H9 (cell line): Measurements from ENCODE around the gene QSOX2. TPM values are rescaled to one million over a fixed set of nuclear protein-coding genes. Genes with fewer than 3 reads are reported as not detected.

ENCODE experiments used
- DNase-seq: peaks from one replicate; pipeline ENCODE4 v3.0.0-alpha.2; 2017
- H2AFZ ChIP-seq: one replicate; pipeline ENCODE4 v1.6.1; 2013; ENCODE audit warnings: mild to moderate bottlenecking, low read length, control low read depth, moderate library complexity
- H2AK5ac ChIP-seq: 2 replicates; pipeline ENCODE4 v1.6.1; 2013; ENCODE audit warnings: low read length, control low read depth, mixed read lengths; ENCODE audit not compliant: insufficient read length
- H2BK120ac ChIP-seq: one replicate; pipeline ENCODE4 v1.6.1; 2013; ENCODE audit warnings: low read depth, mild to moderate bottlenecking, low read length, control low read depth, inconsistent platforms; ENCODE audit not compliant: poor library complexity, severe bottlenecking
- H2BK12ac ChIP-seq: 2 replicates; pipeline ENCODE4 v1.6.1; 2013; ENCODE audit warnings: low read length, control low read depth, mixed read lengths, low read depth; ENCODE audit not compliant: insufficient read length
- H2BK15ac ChIP-seq: 2 replicates; pipeline ENCODE4 v1.6.1; 2013; ENCODE audit warnings: low read depth, low read length, control low read depth
- H2BK20ac ChIP-seq: one replicate; pipeline ENCODE4 v1.6.1; 2013; ENCODE audit warnings: low read depth, mild to moderate bottlenecking, low read length, control low read depth, inconsistent platforms; ENCODE audit not compliant: poor library complexity, severe bottlenecking
- H2BK5ac ChIP-seq: 2 replicates; pipeline ENCODE4 v1.6.1; 2013; ENCODE audit warnings: low read length, control low read depth, mixed read lengths; ENCODE audit not compliant: insufficient read length
- H3K14ac ChIP-seq: 2 replicates; pipeline ENCODE4 v1.6.1; 2013; ENCODE audit warnings: low read length, control low read depth; ENCODE audit not compliant: insufficient read depth
- H3K18ac ChIP-seq: 2 replicates; pipeline ENCODE4 v1.6.1; 2013; ENCODE audit warnings: low read depth, mild to moderate bottlenecking, mixed read lengths, low read length, control low read depth; ENCODE audit not compliant: insufficient read length
- H3K23ac ChIP-seq: 2 replicates; pipeline ENCODE4 v1.6.1; 2013; ENCODE audit warnings: low read length, control low read depth, mixed read lengths, low read depth; ENCODE audit not compliant: insufficient read length
- H3K23me2 ChIP-seq: 2 replicates; pipeline ENCODE4 v1.6.1; 2013; ENCODE audit warnings: low read depth, mild to moderate bottlenecking, mixed read lengths, low read length, control low read depth; ENCODE audit not compliant: insufficient read length, poor library complexity, severe bottlenecking
- H3K27ac ChIP-seq: 2 replicates; pipeline ENCODE4 v1.5.1; 2013; ENCODE audit warnings: low read length, control low read depth, mixed read lengths, low read depth; ENCODE audit not compliant: insufficient read length
- H3K27me3 ChIP-seq: 2 replicates; pipeline ENCODE4 v1.6.1; 2013; ENCODE audit warnings: low read length, control low read depth, inconsistent platforms; ENCODE audit not compliant: insufficient read depth
- H3K4ac ChIP-seq: 2 replicates; pipeline ENCODE4 v1.6.1; 2013; ENCODE audit warnings: low read depth, mild to moderate bottlenecking, control low read depth, inconsistent platforms, low read length, moderate library complexity
- H3K4me1 ChIP-seq: 2 replicates; pipeline ENCODE4 v1.6.1; 2013; ENCODE audit warnings: low read length, control low read depth, inconsistent platforms; ENCODE audit not compliant: insufficient read depth
- H3K4me2 ChIP-seq: 2 replicates; pipeline ENCODE4 v1.6.1; 2013; ENCODE audit warnings: low read length, control low read depth, mixed read lengths; ENCODE audit not compliant: insufficient read length, insufficient read depth
- H3K56ac ChIP-seq: 2 replicates; pipeline ENCODE4 v1.6.1; 2013; ENCODE audit warnings: low read depth, mild to moderate bottlenecking, mixed read lengths, low read length, control low read depth; ENCODE audit not compliant: insufficient read length
- H3K79me1 ChIP-seq: 2 replicates; pipeline ENCODE4 v1.6.1; 2013; ENCODE audit warnings: low read depth, mild to moderate bottlenecking, moderate library complexity, low read length, control low read depth, inconsistent platforms; ENCODE audit not compliant: insufficient read depth, poor library complexity, severe bottlenecking
- H3K79me2 ChIP-seq: 2 replicates; pipeline ENCODE4 v1.6.1; 2013; ENCODE audit warnings: low read length, control low read depth, inconsistent platforms; ENCODE audit not compliant: insufficient read depth
- H3K9ac ChIP-seq: 2 replicates; pipeline ENCODE4 v1.6.1; 2013; ENCODE audit warnings: low read length, control low read depth, mixed read lengths; ENCODE audit not compliant: insufficient read length; ENCODE audit errors: extremely low read depth
- H3K9me3 ChIP-seq: one replicate; pipeline ENCODE4 v1.6.1; 2013; ENCODE audit warnings: low read depth, low read length, inconsistent platforms; ENCODE audit not compliant: control insufficient read depth
- H3T11ph ChIP-seq: one replicate; pipeline ENCODE4 v1.6.1; 2013; ENCODE audit warnings: mild to moderate bottlenecking, low read length, control low read depth, inconsistent platforms
- H4K20me1 ChIP-seq: one replicate; pipeline ENCODE4 v1.6.1; 2013; ENCODE audit not compliant: control insufficient read depth, insufficient read length, insufficient read depth
- H4K5ac ChIP-seq: 2 replicates; pipeline ENCODE4 v1.6.1; 2013; ENCODE audit warnings: low read depth, mild to moderate bottlenecking, mixed read lengths, low read length, control low read depth; ENCODE audit not compliant: insufficient read length
- H4K8ac ChIP-seq: replicated peaks from 2 replicates; pipeline ENCODE4 v1.6.1; 2013; ENCODE audit warnings: low read length, control low read depth, mixed read lengths, low read depth; ENCODE audit not compliant: insufficient read length
- H4K91ac ChIP-seq: 2 replicates; pipeline ENCODE4 v1.6.1; 2013; ENCODE audit warnings: low read depth, mild to moderate bottlenecking, moderate library complexity, mixed read lengths, low read length, control low read depth; ENCODE audit not compliant: insufficient read length
- H3K27ac Mint-ChIP-seq, 3 experiments: 2 replicates in 2 of 3; 3 replicates in 1 of 3; pipeline ENCODE4 v1.8.0; 2020 to 2021; ENCODE audit warnings: mixed read lengths in 3 of 3, mild to moderate bottlenecking in 1 of 3, moderate library complexity in 1 of 3
- H3K27me3 Mint-ChIP-seq: 2 replicates; pipeline ENCODE4 v1.8.0; 2021; ENCODE audit warnings: low read depth, mild to moderate bottlenecking, moderate library complexity, mixed read lengths
- H3K36me3 Mint-ChIP-seq, 3 experiments: 2 replicates in 2 of 3; 3 replicates in 1 of 3; pipeline ENCODE4 v1.8.0; 2020 to 2021; ENCODE audit warnings: low read depth in 3 of 3, mixed read lengths in 3 of 3; ENCODE audit not compliant: insufficient read depth in 1 of 3
- H3K4me1 Mint-ChIP-seq, 2 experiments: 2 replicates each; pipeline ENCODE4 v1.8.0; 2020; ENCODE audit warnings: mixed read lengths in 2 of 2
- H3K4me3 Mint-ChIP-seq, 2 experiments: 2 replicates in 1 of 2; 3 replicates in 1 of 2; pipeline ENCODE4 v1.8.0; 2020 to 2021; ENCODE audit warnings: mild to moderate bottlenecking in 2 of 2, mixed read lengths in 2 of 2, moderate library complexity in 1 of 2
- H3K9me3 Mint-ChIP-seq, 2 experiments: 2 replicates in 1 of 2; 3 replicates in 1 of 2; pipeline ENCODE4 v1.8.0; 2020; ENCODE audit warnings: mild to moderate bottlenecking in 2 of 2, mixed read lengths in 2 of 2, moderate library complexity in 1 of 2
- CTCF ChIP-seq: fragments of 200-600 bp; sonication (generic); conservative IDR thresholded peaks from 3 replicates; pipeline ENCODE4 v1.8.0; 2021; ENCODE audit warnings: antibody characterized with exemption, mild to moderate bottlenecking
- WGBS: extraction: QIAGEN DNeasy Blood & Tissue Kit; methylation state at CpG from one replicate; pipeline ENCODE4 v1.1.7; 2013; ENCODE audit warnings: missing lambda C conversion rate, low lambda C conversion rate, mixed read lengths; ENCODE audit not compliant: insufficient read length; ENCODE audit errors: extremely low coverage; 5-methylcytosine and 5-hydroxymethylcytosine counted together
- total RNA-seq: library from RNA; stranded (reverse); gene quantifications from 2 replicates; pipeline ENCODE4 v1.2.1, GENCODE V29; 2021

The QSOX2 gene
- total RNA-seq, 1 experiment from 2014 or later: 25.8 TPM

DNA sequence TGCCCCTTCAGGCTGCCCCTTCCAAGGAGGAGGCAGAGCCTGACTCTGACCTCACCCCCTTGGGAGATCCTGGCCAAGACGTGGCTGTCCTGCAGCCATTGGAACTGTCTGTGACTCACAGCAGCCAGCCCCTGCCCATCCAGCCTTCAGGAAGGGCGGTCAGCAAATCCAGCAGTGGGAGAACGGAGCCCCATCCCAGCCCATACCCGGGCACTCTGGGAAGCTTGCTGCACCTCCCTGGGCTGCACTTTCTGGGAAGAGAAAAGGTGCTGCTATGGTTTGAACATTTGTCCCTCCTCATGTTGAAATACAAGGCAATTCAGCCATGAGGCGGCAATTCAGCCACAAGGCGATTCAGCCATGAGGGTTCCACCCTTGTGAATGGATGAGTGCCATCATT is 33.9 kb upstream of the QSOX2 start:
- Histone ChIP-seq H3K79me1 (no peaks in the 10 kb centered on the region), H3K18ac (no peak overlapping the region), H2BK20ac (no peak overlapping the region), H3K79me2 (no peaks in the 10 kb centered on the region), H3K23me2 (peaks cover 3% of the 10 kb centered on the region), H3K4me2 (no peak overlapping the region), H2BK15ac (no peak overlapping the region), H3K9ac (no peak overlapping the region), H4K5ac (no peak overlapping the region), H3T11ph (no peak overlapping the region), H3K4me1 (no peaks in the 10 kb centered on the region), H2BK5ac (no peak overlapping the region), H2AFZ (no peak overlapping the region), H3K23ac (no peak overlapping the region), H2AK5ac (no peak overlapping the region), H3K56ac (no peak overlapping the region), H3K9me3 (no peaks in the 10 kb centered on the region), H3K27ac (no peak overlapping the region), H3K27me3 (no peaks in the 10 kb centered on the region), H2BK120ac (no peak overlapping the region), H4K91ac (no peak overlapping the region), H4K20me1 (no peaks in the 10 kb centered on the region), H3K4ac (no peak overlapping the region), H4K8ac (no peak overlapping the region), H3K14ac (no peak overlapping the region), H2BK12ac (no peak overlapping the region)
- no peaks in the 10 kb centered on the region for H3K36me3 Mint-ChIP-seq
- no CpG with 5 or more reads among the region's 6 CpGs for WGBS
- H3K27ac Mint-ChIP-seq: no peak overlapping the region
- peaks cover 4 to 10% of the 10 kb centered on the region in 2 experiments; a peak in 2 of 4 replicates for H3K4me1 Mint-ChIP-seq
- no peak for TF ChIP-seq CTCF
- no peak for DNase-seq
- no peak overlapping the region for H3K4me3 Mint-ChIP-seq
- peaks cover 3% of the 10 kb centered on the region; the same call in 1 of the 2 replicates for H3K27me3 Mint-ChIP-seq
- peaks cover 0 to 3% of the 10 kb centered on the region in 2 experiments; a peak in 2 of 5 replicates for H3K9me3 Mint-ChIP-seq
